Fibroblast of lung (primary cell): ENCODE results near the gene MARF1.

Source experiments
- EZH2 ChIP-seq: IDR thresholded peaks from 2 replicates; pipeline ENCODE4 v1.5.1; 2012; ENCODE audit warnings: low read length, control low read depth, mild to moderate bottlenecking; ENCODE audit errors: missing control alignments
- TF ChIP-seq, protein P1 (sequence below), 2 donors: IDR thresholded peaks in 1 of 2; conservative IDR thresholded peaks in 1 of 2; 1 replicate in 1 of 2; 2 replicates in 1 of 2; pipeline ENCODE4 v1.5.1; 2011 to 2012; ENCODE audit warnings: low read length in 2 of 2, control low read depth in 1 of 2, inconsistent platforms in 1 of 2, low read depth in 1 of 2, mild to moderate bottlenecking in 1 of 2

DNA sequence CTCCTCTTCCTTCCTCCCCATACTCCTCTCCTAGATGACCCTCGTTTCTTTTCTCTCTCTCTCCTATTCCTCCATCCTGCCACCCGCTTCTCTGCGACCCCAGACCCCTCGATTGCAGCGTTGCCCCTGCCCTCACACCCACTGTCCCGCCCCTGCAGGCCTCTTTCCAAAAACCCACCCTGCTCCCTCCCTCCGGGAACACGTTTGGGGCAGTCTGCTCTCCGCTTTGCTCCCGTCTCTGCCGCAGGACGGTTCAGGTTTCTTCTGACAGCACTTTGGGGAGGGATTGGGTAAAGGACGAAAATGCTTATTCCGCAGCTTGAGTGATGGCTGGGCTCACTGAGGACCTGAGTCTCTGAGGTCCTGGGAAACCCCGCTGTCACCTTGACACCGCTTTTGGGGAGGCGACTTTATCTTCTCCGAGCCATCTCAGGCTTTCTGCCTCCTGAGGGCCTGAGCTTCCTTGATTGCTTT, 7.8 kb upstream of the MARF1 start:
- TF ChIP-seq, protein P1, sequence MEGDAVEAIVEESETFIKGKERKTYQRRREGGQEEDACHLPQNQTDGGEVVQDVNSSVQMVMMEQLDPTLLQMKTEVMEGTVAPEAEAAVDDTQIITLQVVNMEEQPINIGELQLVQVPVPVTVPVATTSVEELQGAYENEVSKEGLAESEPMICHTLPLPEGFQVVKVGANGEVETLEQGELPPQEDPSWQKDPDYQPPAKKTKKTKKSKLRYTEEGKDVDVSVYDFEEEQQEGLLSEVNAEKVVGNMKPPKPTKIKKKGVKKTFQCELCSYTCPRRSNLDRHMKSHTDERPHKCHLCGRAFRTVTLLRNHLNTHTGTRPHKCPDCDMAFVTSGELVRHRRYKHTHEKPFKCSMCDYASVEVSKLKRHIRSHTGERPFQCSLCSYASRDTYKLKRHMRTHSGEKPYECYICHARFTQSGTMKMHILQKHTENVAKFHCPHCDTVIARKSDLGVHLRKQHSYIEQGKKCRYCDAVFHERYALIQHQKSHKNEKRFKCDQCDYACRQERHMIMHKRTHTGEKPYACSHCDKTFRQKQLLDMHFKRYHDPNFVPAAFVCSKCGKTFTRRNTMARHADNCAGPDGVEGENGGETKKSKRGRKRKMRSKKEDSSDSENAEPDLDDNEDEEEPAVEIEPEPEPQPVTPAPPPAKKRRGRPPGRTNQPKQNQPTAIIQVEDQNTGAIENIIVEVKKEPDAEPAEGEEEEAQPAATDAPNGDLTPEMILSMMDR (conservative IDR thresholded peaks at IDR 0.05 in 1 of 2, IDR thresholded peaks at IDR 0.05 in 1 of 2; ENCODE audit: low read depth in 1 of 2, low read length in 2 of 2): no peak
- TF ChIP-seq EZH2: no peak
